Testis (tissue), 3 donors: ENCODE data around the gene SUZ12. TPM values are rescaled to one million over a fixed set of nuclear protein-coding genes. Genes with fewer than 3 reads are reported as not detected.
"Not testable (repeated sequence)": the region's sequence is repeated elsewhere in the genome, so short reads cannot be mapped to it uniquely, and the experiment has no call there.

Experiments
- DNase-seq: peaks from one replicate; pipeline ENCODE4 v3.0.0-alpha.2; 2019
- H3K27ac ChIP-seq, 2 donors: fragments of 200-600 bp; sonication (generic); one replicate each; pipeline ENCODE4 v1.5.1; 2019
- H3K27me3 ChIP-seq: fragments of 200-600 bp; sonication (generic); one replicate; pipeline ENCODE4 v1.5.1; 2019
- H3K36me3 ChIP-seq: fragments of 200-600 bp; sonication (generic); one replicate; pipeline ENCODE4 v1.5.1; 2017; ENCODE audit warnings: low read depth; ENCODE audit errors: missing control alignments
- H3K4me1 ChIP-seq: fragments of 200-600 bp; sonication (generic); one replicate; pipeline ENCODE4 v1.5.1; 2019
- H3K4me3 ChIP-seq, 2 donors: fragments of 200-600 bp; sonication (generic); one replicate each; pipeline ENCODE4 v1.5.1; 2017 to 2019
- H3K9me3 ChIP-seq: fragments of 200-600 bp; sonication (generic); one replicate; pipeline ENCODE4 v1.5.1; 2017
- POLR2A ChIP-seq: fragments of 450-650 bp; IDR thresholded peaks from one replicate; pipeline ENCODE4 v1.6.1; 2017; ENCODE audit warnings: antibody characterized with exemption, mild to moderate bottlenecking, moderate library complexity
- WGBS, 2 donors: methylation state at CpG; one replicate each; pipeline ENCODE4 v1.1.5; 2018; 5-methylcytosine and 5-hydroxymethylcytosine counted together
- intact Hi-C: fragments of 100-400 bp; cut with DNase I; formaldehyde crosslinking; loops from one replicate; pipeline ENCODE4 v1.15.1; 2023; ENCODE audit warnings: low total_unique reads
- polyA plus RNA-seq: library from polyadenylated mRNA; stranded (reverse); fragments of 350-450 nt; fragmentation: Illumina TruSeq; extraction: RNeasy Lipid Tissue Mini Kit (QIAGEN cat#74804); gene quantifications from one replicate; pipeline ENCODE4 v1.2.3, GENCODE V29; 2014; ENCODE audit warnings: low read depth, low replicate concordance; ENCODE audit not compliant: insufficient read depth
- small RNA-seq, 2 donors: library from RNA; depleted of rRNA; stranded (forward); fragments of <200 nt; gene quantifications; one replicate each; pipeline ENCODE3, GENCODE V24; 2016
- total RNA-seq, 2 donors: library from RNA; depleted of rRNA; stranded (reverse); fragments of >200 nt; gene quantifications; one replicate each; pipeline ENCODE4 v1.2.3, GENCODE V29; 2016
- TF ChIP-seq, protein P1 (sequence below), 3 experiments: fragments of 450-650 bp in 2 of 3; fragments of 200-600 bp in 1 of 3; sonication (generic) in 1 of 3; IDR thresholded peaks; one replicate each; pipeline ENCODE4 v1.5.1; 2016 to 2019; ENCODE audit warnings: antibody characterized with exemption in 3 of 3, mild to moderate bottlenecking in 2 of 3, moderate library complexity in 1 of 3

The SUZ12 gene
- total and polyA plus RNA-seq, 3 donors from 2014 or later, result 31.1 to 42.0 (median 38.2) TPM

DNA sequence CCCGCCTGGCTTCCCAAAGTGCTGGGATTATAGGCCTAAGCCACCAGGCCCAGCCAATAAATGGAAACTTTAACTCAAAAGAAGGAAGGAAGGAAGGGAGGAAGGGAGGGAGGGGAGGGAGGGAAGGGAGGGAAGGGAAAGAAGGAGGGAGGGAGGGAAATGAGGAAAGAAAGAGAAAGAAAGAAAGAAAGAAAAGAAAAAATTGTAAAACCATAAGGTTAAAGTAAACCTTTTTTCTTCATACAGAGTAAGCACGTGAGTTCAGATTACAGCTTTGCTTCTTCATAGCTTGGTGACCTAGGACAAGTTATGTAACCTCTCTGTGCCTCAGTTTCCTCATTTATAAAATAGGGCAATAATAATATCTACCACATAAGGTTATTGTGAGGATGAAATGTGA lies 96.4 kb downstream of the SUZ12 start:
- intact Hi-C loops, result no loop called here
- H3K4me3 ChIP-seq, result no peak overlapping the region

DNA sequence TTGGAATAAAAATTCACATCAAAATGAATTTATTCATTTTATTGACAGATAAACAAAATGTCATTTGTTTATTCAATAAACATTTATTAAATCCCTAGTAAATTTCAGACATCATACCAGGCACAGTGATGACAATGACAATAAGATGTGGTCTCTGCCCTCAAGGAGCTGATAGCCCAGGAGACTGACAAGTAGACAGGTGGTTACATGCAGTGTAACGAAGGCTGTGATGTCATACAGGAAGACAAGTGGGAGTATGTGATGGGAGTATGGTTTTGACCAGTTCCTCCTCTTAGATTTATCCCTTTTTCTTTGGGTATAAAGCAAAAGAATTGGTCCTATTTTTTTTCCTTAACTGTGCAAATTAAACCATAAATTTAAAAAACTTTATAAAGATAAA lies 97.0 kb downstream of the SUZ12 start:
- 87 to 96% methylated on average over 1 of the region's 1 CpG for WGBS, 2 donors
- H3K27me3 ChIP-seq, DNase-seq, intact Hi-C loops, H3K9me3 ChIP-seq, H3K4me3 ChIP-seq, H3K36me3 ChIP-seq, H3K27ac ChIP-seq, H3K4me1 ChIP-seq: not testable (repeated sequence)

More for the DNA sequence above, 96.4 kb downstream of the SUZ12 start:
- 91 to 98% methylated on average over 2 of the region's 2 CpGs for WGBS, 2 donors
- Histone ChIP-seq H3K9me3 (no peaks in the 10 kb centered on the region), H3K27ac (no peak overlapping the region), H3K27me3 (no peaks in the 10 kb centered on the region), H3K36me3 (no peaks in the 10 kb centered on the region), H3K4me1 (no peaks in the 10 kb centered on the region)
- TF ChIP-seq, protein P1, sequence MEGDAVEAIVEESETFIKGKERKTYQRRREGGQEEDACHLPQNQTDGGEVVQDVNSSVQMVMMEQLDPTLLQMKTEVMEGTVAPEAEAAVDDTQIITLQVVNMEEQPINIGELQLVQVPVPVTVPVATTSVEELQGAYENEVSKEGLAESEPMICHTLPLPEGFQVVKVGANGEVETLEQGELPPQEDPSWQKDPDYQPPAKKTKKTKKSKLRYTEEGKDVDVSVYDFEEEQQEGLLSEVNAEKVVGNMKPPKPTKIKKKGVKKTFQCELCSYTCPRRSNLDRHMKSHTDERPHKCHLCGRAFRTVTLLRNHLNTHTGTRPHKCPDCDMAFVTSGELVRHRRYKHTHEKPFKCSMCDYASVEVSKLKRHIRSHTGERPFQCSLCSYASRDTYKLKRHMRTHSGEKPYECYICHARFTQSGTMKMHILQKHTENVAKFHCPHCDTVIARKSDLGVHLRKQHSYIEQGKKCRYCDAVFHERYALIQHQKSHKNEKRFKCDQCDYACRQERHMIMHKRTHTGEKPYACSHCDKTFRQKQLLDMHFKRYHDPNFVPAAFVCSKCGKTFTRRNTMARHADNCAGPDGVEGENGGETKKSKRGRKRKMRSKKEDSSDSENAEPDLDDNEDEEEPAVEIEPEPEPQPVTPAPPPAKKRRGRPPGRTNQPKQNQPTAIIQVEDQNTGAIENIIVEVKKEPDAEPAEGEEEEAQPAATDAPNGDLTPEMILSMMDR (IDR thresholded peaks at IDR 0.05), result no peak
- TF ChIP-seq POLR2A, result no peak
- DNase-seq, result no peak

DNA sequence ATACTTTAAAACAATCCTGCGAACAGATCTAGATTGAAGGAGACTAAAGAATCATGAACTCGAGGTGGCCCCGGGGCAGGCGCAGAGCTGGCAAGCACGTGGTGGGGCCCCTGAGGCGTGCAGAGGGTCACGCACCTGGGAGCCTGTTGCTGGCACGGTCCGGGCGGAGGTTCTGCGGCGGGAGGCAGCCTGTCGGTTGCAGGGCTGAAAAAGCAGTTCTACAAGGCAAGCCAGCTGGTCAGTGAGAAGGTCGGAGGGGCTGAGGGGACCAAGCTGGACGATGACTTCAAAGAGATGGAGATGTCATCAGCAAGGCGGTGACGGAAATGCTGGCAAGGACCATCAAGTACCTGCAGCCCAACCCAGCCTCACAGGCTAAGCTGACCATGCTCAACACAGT lies 103.4 kb downstream of the SUZ12 start:
- H3K36me3 ChIP-seq, H3K9me3 ChIP-seq, H3K27me3 ChIP-seq, intact Hi-C loops, H3K4me1 ChIP-seq, H3K27ac ChIP-seq, DNase-seq, H3K4me3 ChIP-seq: not testable (repeated sequence)
- 92 to 93% methylated on average over 16 to 17 of the region's 17 CpGs for WGBS, 2 donors

DNA sequence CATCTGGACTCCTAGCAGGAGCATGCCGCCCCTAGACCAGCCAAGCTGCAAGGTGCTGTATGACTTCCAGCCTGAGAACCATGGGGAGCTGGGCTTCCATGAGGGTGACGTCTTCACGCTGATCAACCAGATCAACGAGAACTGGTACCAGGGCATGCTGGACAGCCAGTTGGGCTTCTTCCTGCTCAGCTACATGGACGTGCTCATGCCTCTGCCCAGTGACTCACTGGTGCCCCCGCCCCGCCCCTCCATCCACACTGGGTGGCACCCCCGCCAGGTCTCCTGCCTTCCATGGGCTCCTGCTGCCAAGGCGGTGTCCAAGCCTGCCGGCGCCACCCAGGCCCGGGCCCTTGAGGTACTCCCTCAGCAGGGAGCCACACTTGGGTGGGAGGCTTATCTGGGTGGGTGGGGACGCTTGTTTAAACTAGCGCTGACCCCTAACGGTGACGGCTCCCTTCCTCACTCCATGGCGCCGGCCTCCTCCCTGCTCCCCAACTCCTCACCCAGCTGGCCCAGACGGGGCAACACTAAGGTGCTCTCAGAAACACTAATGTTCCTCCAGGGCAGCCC lies 104.6 kb downstream of the SUZ12 start:
- H3K27me3 ChIP-seq, intact Hi-C loops, DNase-seq, H3K27ac ChIP-seq, H3K9me3 ChIP-seq, H3K4me1 ChIP-seq, H3K36me3 ChIP-seq, H3K4me3 ChIP-seq: not testable (repeated sequence)
- 91 to 92% methylated on average over 15 to 19 of the region's 19 CpGs for WGBS, 2 donors

DNA sequence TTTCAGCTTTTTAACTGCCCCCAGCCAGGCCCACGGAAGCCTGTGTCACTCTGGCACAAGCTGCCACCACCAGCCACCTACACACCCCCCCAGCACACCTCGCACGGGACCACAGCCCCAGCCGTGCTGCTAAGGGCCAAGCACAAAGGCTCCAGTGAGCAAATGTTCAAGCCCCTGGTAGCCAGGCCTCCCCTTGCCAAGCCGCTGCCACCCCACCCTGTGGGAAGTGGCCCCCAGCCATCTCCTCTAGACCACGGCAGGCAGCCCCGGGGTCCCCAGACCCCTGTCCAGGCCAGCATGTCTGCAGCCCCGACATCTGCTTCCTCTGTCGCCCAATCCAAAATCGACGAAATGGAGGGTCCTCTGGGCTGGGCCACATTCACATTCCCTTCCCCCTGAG lies 105.5 kb downstream of the SUZ12 start:
- H3K4me1 ChIP-seq, H3K27me3 ChIP-seq, H3K4me3 ChIP-seq, DNase-seq, intact Hi-C loops, H3K27ac ChIP-seq, H3K36me3 ChIP-seq, H3K9me3 ChIP-seq: not testable (repeated sequence)
- 90 to 96% methylated on average over 2 to 7 of the region's 11 CpGs for WGBS, 2 donors

DNA sequence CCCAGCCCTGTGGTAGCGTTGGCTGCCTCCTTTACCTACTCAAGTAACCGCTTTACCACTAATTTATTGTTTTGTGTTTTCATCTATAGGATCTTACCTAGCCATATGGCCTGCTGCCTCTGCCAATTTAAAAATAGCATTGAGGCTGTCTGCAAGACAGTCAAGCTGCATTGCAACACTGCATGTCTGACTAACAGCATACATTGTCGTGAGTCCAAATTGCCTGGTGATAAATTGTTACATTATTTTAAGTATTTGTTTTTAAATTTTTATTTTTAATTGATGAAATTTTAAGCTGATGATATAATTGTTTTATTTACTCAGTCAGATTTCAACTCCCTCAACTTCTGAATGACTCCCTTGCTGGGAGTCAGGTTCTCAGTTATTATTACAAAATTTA lies 108.8 kb downstream of the SUZ12 start:
- H3K36me3 ChIP-seq, H3K27ac ChIP-seq, DNase-seq, H3K4me3 ChIP-seq, H3K27me3 ChIP-seq, H3K4me1 ChIP-seq, intact Hi-C loops, H3K9me3 ChIP-seq: not testable (repeated sequence)
- WGBS, 2 donors, result 83 to 86% methylated on average over 3 of the region's 3 CpGs

DNA sequence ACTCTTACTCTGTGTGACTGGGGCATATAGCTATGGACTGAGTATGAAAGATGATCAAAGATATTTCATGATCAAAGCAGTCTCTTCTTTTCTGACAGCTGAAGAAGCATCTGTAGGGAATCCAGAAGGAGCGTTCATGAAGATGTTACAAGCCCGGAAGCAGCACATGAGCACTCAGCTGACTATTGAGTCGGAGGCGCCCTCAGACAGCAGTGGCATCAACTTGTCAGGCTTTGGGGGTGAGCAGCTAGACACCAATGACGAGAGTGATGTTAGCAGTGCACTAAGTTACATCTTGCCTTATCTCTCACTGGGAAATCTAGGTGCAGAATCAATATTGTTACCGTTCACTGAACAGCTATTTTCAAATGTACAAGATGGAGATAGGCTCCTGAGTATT lies 110.9 kb downstream of the SUZ12 start:
- H3K27me3 ChIP-seq, H3K36me3 ChIP-seq, H3K27ac ChIP-seq, DNase-seq, H3K9me3 ChIP-seq, H3K4me3 ChIP-seq, H3K4me1 ChIP-seq, intact Hi-C loops: not testable (repeated sequence)
- 96 to 97% methylated on average over 6 of the region's 6 CpGs for WGBS, 2 donors

Small RNA genes within 50 kb of the gene (small RNA-seq; reads per million reads assigned to genes)
- gene AC090616.4 (0 reads per million in 2 donors), gene RNA5SP437 (0 reads per million in 2 donors)

Other genes starting within 250 kb of the SUZ12 start
- 100 to 1,000 TPM; 138 to 142 TPM for gene COPRS, start 77.8 kb upstream of the SUZ12 start, total RNA-seq
- 485 TPM for gene COPRS, start 77.8 kb upstream of the SUZ12 start, polyA plus RNA-seq
- 10 to 100 TPM; 45.0 to 46.5 TPM for gene UTP6, start 35.3 kb upstream of the SUZ12 start, total RNA-seq
- 80.6 TPM for gene UTP6, start 35.3 kb upstream of the SUZ12 start, polyA plus RNA-seq
- gene LRRC37B, start 70.4 kb downstream of the SUZ12 start, total RNA-seq, result 10 to 100 TPM; 35.6 to 53.4 TPM
- gene LRRC37B, start 70.4 kb downstream of the SUZ12 start, polyA plus RNA-seq, result 37.8 TPM
- gene RHOT1, start 205.5 kb downstream of the SUZ12 start, total RNA-seq, result 10 to 100 TPM; 51.3 to 60.6 TPM
- 42.6 TPM for gene RHOT1, start 205.5 kb downstream of the SUZ12 start, polyA plus RNA-seq